HG02798 (cell line): ENCODE data around the gene TNS1.
A peak's percentile ranks its signal among the peaks of the same experiment; 100 is the strongest.

Experiments used
- ATAC-seq: cut with Tn5 transposase; IDR thresholded peaks from one replicate; pipeline ENCODE4 v1.9.1; 2021; ENCODE audit warnings: mild to moderate bottlenecking; ENCODE audit not compliant: unreplicated experiment, poor library complexity

Gene TNS1

GRCh38 chr2:217773539-217773938 lies 229.3 kb downstream of the TNS1 start:
- ATAC-seq, result no peak

- ATAC-seq, result no peak
These were observed 236.4 kb downstream of the TNS1 start for GRCh38 chr2:217766356-217766755.

GRCh38 chr2:217761645-217762277 lies 241.0 kb downstream of the TNS1 start:
- no peak for ATAC-seq

GRCh38 chr2:217759991-217760390 lies 242.8 kb downstream of the TNS1 start:
- no peak for ATAC-seq

GRCh38 chr2:217757108-217757463 lies 245.7 kb downstream of the TNS1 start:
- ATAC-seq, result no peak

GRCh38 chr2:217756375-217757107 lies 246.3 kb downstream of the TNS1 start:
- peak; percentile 60 for ATAC-seq

- no peak for ATAC-seq
These were observed 247.6 kb downstream of the TNS1 start for GRCh38 chr2:217755027-217755745.

GRCh38 chr2:217753460-217754200 lies 249.2 kb downstream of the TNS1 start:
- ATAC-seq, result no peak

- ATAC-seq, result no peak
These were observed 249.9 kb downstream of the TNS1 start for GRCh38 chr2:217752714-217753459.

- ATAC-seq, result no peak
These were observed 250.8 kb downstream of the TNS1 start for GRCh38 chr2:217751952-217752351.

- ATAC-seq, result no peak
These were observed 251.6 kb downstream of the TNS1 start for GRCh38 chr2:217751192-217751591.
